Activated CD4-positive, alpha-beta T cell treated with anti-CD3 and anti-CD28 coated beads, Interleukin-2, amount 50 U/mL, for 16 hours (primary cell): ENCODE data around the gene PRDM16.

Experiments used
- DNase-seq: peaks from one replicate; pipeline ENCODE4 v3.0.0-alpha.2; 2020

PRDM16 gene

GRCh38 chr1:3250624-3251023 is 181.6 kb downstream of the PRDM16 start:
- no peak for DNase-seq

GRCh38 chr1:3251099-3251806 is 182.2 kb downstream of the PRDM16 start:
- DNase-seq = no peak

GRCh38 chr1:3251807-3252428 is 182.9 kb downstream of the PRDM16 start:
- no peak for DNase-seq

- no peak for DNase-seq
Observed at GRCh38 chr1:3255680-3256079, 186.7 kb downstream of the PRDM16 start.

- DNase-seq = no peak
Observed at GRCh38 chr1:3257788-3258187, 188.8 kb downstream of the PRDM16 start.

GRCh38 chr1:3258386-3259003 is 189.5 kb downstream of the PRDM16 start:
- DNase-seq = no peak

GRCh38 chr1:3259020-3259419 is 190.0 kb downstream of the PRDM16 start:
- DNase-seq = no peak

GRCh38 chr1:3261007-3261968 is 192.3 kb downstream of the PRDM16 start:
- no peak for DNase-seq

- DNase-seq = no peak
Observed at GRCh38 chr1:3261969-3262579, 193.1 kb downstream of the PRDM16 start.

GRCh38 chr1:3262681-3263286 is 193.8 kb downstream of the PRDM16 start:
- DNase-seq = no peak

- DNase-seq = no peak
Observed at GRCh38 chr1:3263790-3264189, 194.8 kb downstream of the PRDM16 start.

- DNase-seq = no peak
Observed at GRCh38 chr1:3264456-3264855, 195.5 kb downstream of the PRDM16 start.

- no peak for DNase-seq
Observed at GRCh38 chr1:3265835-3266805, 197.1 kb downstream of the PRDM16 start.

- DNase-seq = no peak
Observed at GRCh38 chr1:3266870-3267549, 198.0 kb downstream of the PRDM16 start.

GRCh38 chr1:3267550-3268270 is 198.7 kb downstream of the PRDM16 start:
- DNase-seq = no peak

- no peak for DNase-seq
Observed at GRCh38 chr1:3268281-3268680, 199.3 kb downstream of the PRDM16 start.

GRCh38 chr1:3270403-3271245 is 201.6 kb downstream of the PRDM16 start:
- DNase-seq = no peak

GRCh38 chr1:3271866-3272265 is 202.9 kb downstream of the PRDM16 start:
- DNase-seq = no peak
